GM23338 (cell line): ENCODE results near the gene ERP44. TPM values are rescaled to one million over a fixed set of nuclear protein-coding genes. Genes with fewer than 3 reads are reported as not detected.

Experiments
- ATAC-seq: fragments of 200-7000 bp; cut with Tn5 transposase; 3 replicates; pipeline ENCODE4 v1.9.1; 2020
- DNase-seq: peaks from one replicate; pipeline ENCODE4 v3.0.0-alpha.2; 2015; ENCODE audit warnings: low spot score
- H2AFZ ChIP-seq: fragments of 200-600 bp; sonication (generic); 2 replicates; pipeline ENCODE4 v1.8.0; 2016; ENCODE audit warnings: antibody characterized with exemption, mild to moderate bottlenecking, moderate library complexity
- H3F3A ChIP-seq: fragments of 200-600 bp; sonication (generic); replicated peaks from 2 replicates; pipeline ENCODE4 v1.8.0; 2017; ENCODE audit warnings: antibody characterized with exemption, mixed run types, low read depth
- H3K27ac ChIP-seq: fragments of 200-600 bp; sonication (generic); 2 replicates; pipeline ENCODE4 v1.6.1; 2016; ENCODE audit warnings: low read depth
- H3K27me3 ChIP-seq: fragments of 200-600 bp; sonication (generic); 2 replicates; pipeline ENCODE4 v1.8.0; 2016; ENCODE audit warnings: mild to moderate bottlenecking, mixed run types, moderate library complexity; ENCODE audit not compliant: insufficient read depth
- H3K36me3 ChIP-seq: fragments of 200-600 bp; sonication (generic); 2 replicates; pipeline ENCODE4 v1.8.0; 2016; ENCODE audit warnings: mild to moderate bottlenecking; ENCODE audit not compliant: insufficient read depth
- H3K4me1 ChIP-seq: fragments of 200-600 bp; sonication (generic); 2 replicates; pipeline ENCODE4 v1.8.0; 2016; ENCODE audit warnings: mild to moderate bottlenecking, moderate library complexity; ENCODE audit not compliant: insufficient read depth
- H3K4me2 ChIP-seq: fragments of 200-600 bp; sonication (generic); 2 replicates; pipeline ENCODE4 v1.7.1; 2017; ENCODE audit warnings: mixed run types
- H3K4me3 ChIP-seq: fragments of 200-600 bp; sonication (generic); 2 replicates; pipeline ENCODE4 v1.6.1; 2016; ENCODE audit warnings: mixed run types
- H3K79me2 ChIP-seq: fragments of 200-600 bp; sonication (generic); replicated peaks from 2 replicates; pipeline ENCODE4 v1.8.0; 2017; ENCODE audit warnings: mild to moderate bottlenecking; ENCODE audit not compliant: insufficient read depth
- H3K9me2 ChIP-seq: fragments of 200-600 bp; sonication (generic); 2 replicates; pipeline ENCODE4 v1.8.0; 2017; ENCODE audit not compliant: insufficient read depth
- H4K20me1 ChIP-seq: fragments of 200-600 bp; sonication (generic); replicated peaks from 2 replicates; pipeline ENCODE4 v1.8.0; 2017; ENCODE audit warnings: mild to moderate bottlenecking; ENCODE audit not compliant: insufficient read depth
- H3K27ac Mint-ChIP-seq: 2 replicates; pipeline ENCODE4 v1.8.0; 2020; ENCODE audit warnings: inconsistent platforms, mild to moderate bottlenecking, moderate library complexity, mixed read lengths
- H3K27me3 Mint-ChIP-seq: 3 replicates; pipeline ENCODE4 v1.8.0; 2022; ENCODE audit warnings: low read depth, mild to moderate bottlenecking, moderate library complexity, mixed read lengths, inconsistent platforms; ENCODE audit not compliant: insufficient read depth, poor library complexity
- H3K36me3 Mint-ChIP-seq: 3 replicates; pipeline ENCODE4 v1.8.0; 2021; ENCODE audit warnings: low read depth, mild to moderate bottlenecking, inconsistent platforms, moderate library complexity, mixed read lengths
- H3K4me1 Mint-ChIP-seq: 3 replicates; pipeline ENCODE4 v1.8.0; 2020; ENCODE audit warnings: mild to moderate bottlenecking, inconsistent platforms, mixed read lengths
- H3K4me3 Mint-ChIP-seq: 3 replicates; pipeline ENCODE4 v1.8.0; 2021; ENCODE audit warnings: moderate library complexity, mild to moderate bottlenecking, inconsistent platforms, mixed read lengths
- H3K9me3 Mint-ChIP-seq: 3 replicates; pipeline ENCODE4 v1.8.0; 2020; ENCODE audit warnings: moderate library complexity, mild to moderate bottlenecking, inconsistent platforms, mixed read lengths
- CREB1 ChIP-seq: fragments of 250-450 bp; sonication (Bioruptor Pico); IDR thresholded peaks from 2 replicates; pipeline ENCODE4 v1.5.0; 2020; ENCODE audit warnings: low read depth, mild to moderate bottlenecking, moderate library complexity
- CTCF ChIP-seq, 2 experiments: fragments of 200-600 bp in 1 of 2; sonication (generic) in 1 of 2; conservative IDR thresholded peaks; 2 replicates each; pipeline versions ENCODE4 v1.5.1 to v1.6.1; 2016 to 2017; ENCODE audit warnings: antibody characterized with exemption in 2 of 2, low read depth in 2 of 2, mild to moderate bottlenecking in 2 of 2, moderate library complexity in 1 of 2
- ETS1 ChIP-seq: IDR thresholded peaks from 2 replicates; pipeline ENCODE4 v1.6.1; 2016; ENCODE audit warnings: antibody characterized with exemption
- EZH2 ChIP-seq: fragments of 200-600 bp; sonication (generic); IDR thresholded peaks from one replicate; pipeline ENCODE4 v1.8.0; 2017; ENCODE audit warnings: antibody characterized with exemption, mild to moderate bottlenecking, low read depth; ENCODE audit not compliant: unreplicated experiment
- EZH2phosphoT487 ChIP-seq: fragments of 200-600 bp; sonication (generic); IDR thresholded peaks from one replicate; pipeline ENCODE4 v1.8.1; 2018; ENCODE audit warnings: antibody characterized with exemption; ENCODE audit not compliant: unreplicated experiment
- JUNB ChIP-seq: IDR thresholded peaks from one replicate; pipeline ENCODE4 v1.6.1; 2016; ENCODE audit warnings: antibody characterized with exemption; ENCODE audit not compliant: unreplicated experiment
- NANOG ChIP-seq: IDR thresholded peaks from 2 replicates; pipeline ENCODE4 v1.6.1; 2016; ENCODE audit warnings: antibody characterized with exemption, borderline replicate concordance
- POLR2AphosphoS5 ChIP-seq: IDR thresholded peaks from 2 replicates; pipeline ENCODE4 v1.6.1; 2016; ENCODE audit warnings: antibody characterized with exemption, low read depth
- REST ChIP-seq: IDR thresholded peaks from one replicate; pipeline ENCODE4 v1.6.1; 2018; ENCODE audit warnings: antibody characterized with exemption; ENCODE audit not compliant: unreplicated experiment
- STAT1 ChIP-seq: IDR thresholded peaks from one replicate; pipeline ENCODE4 v1.6.1; 2016; ENCODE audit warnings: antibody characterized with exemption; ENCODE audit not compliant: unreplicated experiment
- ZNF114 ChIP-seq: fragments of 250-450 bp; sonication (Bioruptor Pico); IDR thresholded peaks from 2 replicates; pipeline ENCODE4 v1.5.0; 2020; ENCODE audit warnings: mild to moderate bottlenecking, moderate library complexity
- ZNF331 ChIP-seq: fragments of 250-450 bp; sonication (Bioruptor Pico); IDR thresholded peaks from 2 replicates; pipeline ENCODE4 v1.5.0; 2020; ENCODE audit warnings: low read depth, mild to moderate bottlenecking, moderate library complexity
- ZNF462 ChIP-seq: fragments of 250-450 bp; sonication (Bioruptor Pico); IDR thresholded peaks from 2 replicates; pipeline ENCODE4 v1.5.0; 2020; ENCODE audit warnings: mild to moderate bottlenecking, moderate library complexity
- polyA plus RNA-seq: library from polyadenylated mRNA; unstranded; fragments of >200 nt; fragmentation: Nextera tagmentation; extraction: Ambion mirVana; gene quantifications from 2 replicates; pipeline ENCODE4 v1.2.1, GENCODE V29; 2016
- total RNA-seq: library from RNA; depleted of rRNA; stranded (reverse); fragments of >200 nt; shearing (Covaris generic); gene quantifications from 2 replicates; pipeline ENCODE4 v1.2.3, GENCODE V29; 2014

ERP44 gene
- total and polyA plus RNA-seq, 2 experiments from 2014 or later = 13.0 to 24.1 TPM

- no peak overlapping the region for H3K4me3 Mint-ChIP-seq
- H2AFZ ChIP-seq = no peak overlapping the region
- ATAC-seq (no peak), DNase-seq (no peak)
- H3K36me3 ChIP-seq = no peaks in the 10 kb centered on the region
- no peaks in the 10 kb centered on the region for H3K79me2 ChIP-seq
- no peaks in the 10 kb centered on the region for H3K9me2 ChIP-seq
- no peaks in the 10 kb centered on the region for H3K27me3 ChIP-seq
- H3K4me1 Mint-ChIP-seq = no peaks in the 10 kb centered on the region
- H3K36me3 Mint-ChIP-seq = peaks cover under 1% of the 10 kb centered on the region; the same call in 2 of the 3 replicates
- H3K27me3 Mint-ChIP-seq = peaks cover 4% of the 10 kb centered on the region
- H4K20me1 ChIP-seq = no peaks in the 10 kb centered on the region
- no peak for TF ChIP-seq ZNF114 (CRISPR knock-in tag)
- TF ChIP-seq REST = no peak
- TF ChIP-seq NANOG = no peak
- no peak for TF ChIP-seq ZNF462 (CRISPR knock-in tag)
- TF ChIP-seq CREB1 (CRISPR knock-in tag) = no peak
- TF ChIP-seq EZH2 = no peak
- TF ChIP-seq ETS1 = no peak
- TF ChIP-seq EZH2phosphoT487 = no peak
- no peak for TF ChIP-seq JUNB
- no peak for TF ChIP-seq STAT1
- no peak for TF ChIP-seq POLR2AphosphoS5
- TF ChIP-seq CTCF (conservative IDR thresholded peaks at IDR 0.05; ENCODE audit: low read depth in 2 of 2) = no peak
- TF ChIP-seq ZNF331 (CRISPR knock-in tag) = no peak
- no peak overlapping the region for H3K27ac ChIP-seq
- no peak overlapping the region for H3K27ac Mint-ChIP-seq
- H3K4me3 ChIP-seq = no peak overlapping the region
- H3K9me3 Mint-ChIP-seq = no peaks in the 10 kb centered on the region
- no peak overlapping the region for H3K4me2 ChIP-seq
- H3K4me1 ChIP-seq = no peaks in the 10 kb centered on the region
- H3F3A ChIP-seq = no peaks in the 10 kb centered on the region
Measured at GRCh38 chr9:100014846-100015245, 84.0 kb downstream of the ERP44 start.
